Measurements from ENCODE around the gene TMC3. TPM values are rescaled to one million over a fixed set of nuclear protein-coding genes. Genes with fewer than 3 reads are reported as not detected.

Gene TMC3
- total and polyA plus RNA-seq, 2 of the 13 experiments (the other 11 are each of a cell fraction or from before 2014, with no cell fraction given), result not detected

GRCh38 chr15:81346611-81347010 lies 27.4 kb downstream of the TMC3 start:
- no peak for FAIRE-seq
- no TSS peak for BruUV-seq (replicated peaks)
- 43% methylated on average over 2 of the region's 2 CpGs for WGBS (ENCODE audit: low lambda C conversion rate)
- no peak for DNase-seq (ENCODE audit: low spot score)
- Histone ChIP-seq H2AFZ (ENCODE audit: low read length) (no peak overlapping the region), H3K27ac (ENCODE audit: extremely low read length, insufficient read depth, low read length) (no peak overlapping the region), H3K27me3 (ENCODE audit: control insufficient read depth in 1 of 2, insufficient read depth in 2 of 2, low read length in 2 of 2) (no peaks in the 10 kb centered on the region), H3K36me3 (replicated peaks in 1 of 2; ENCODE audit: control insufficient read depth in 1 of 2, insufficient read depth in 2 of 2, low read length in 2 of 2) (no peaks in the 10 kb centered on the region), H3K79me2 (ENCODE audit: insufficient read depth, low read length) (no peaks in the 10 kb centered on the region), H3K4me1 (ENCODE audit: insufficient read depth, low read length) (no peaks in the 10 kb centered on the region), H3K9ac (ENCODE audit: insufficient read depth, low read depth, low read length) (no peak overlapping the region), H3K9me3 (ENCODE audit: low read length) (no peaks in the 10 kb centered on the region), H3K4me3 (replicated peaks in 1 of 3; ENCODE audit: insufficient read depth in 1 of 3, low read depth in 2 of 3, low read length in 3 of 3) (no peak overlapping the region), H3K4me2 (ENCODE audit: low read depth, low read length) (no peak overlapping the region), H4K20me1 (ENCODE audit: insufficient read depth, low read length) (no peaks in the 10 kb centered on the region)
- intact Hi-C loops (cut with micrococcal nuclease; ENCODE audit: unreplicated experiment) (no loop called here), in situ Hi-C loops (cut with HindIII; ENCODE audit: extremely low pct_ligation_motif_present, low pct_unique_long_range_greater_than_20kb) (no loop called here)
- ChIA-PET CTCF (ENCODE audit: low intra/inter-chr PET ratio, low total read pairs) (no interaction called here), POLR2A (no interaction called here)
- no peak for ATAC-seq
- TF ChIP-seq HNRNPK (IDR thresholded peaks at IDR 0.05; ENCODE audit: low read depth, low read length, poor library complexity, severe bottlenecking), result no peak
- TF ChIP-seq TRIM24 (CRISPR knock-in tag; IDR thresholded peaks at IDR 0.05), result no peak
- no peak for TF ChIP-seq ZNF180 (CRISPR knock-in tag; IDR thresholded peaks at IDR 0.05; ENCODE audit: borderline replicate concordance, low read depth)
- TF ChIP-seq SIN3B (IDR thresholded peaks at IDR 0.05; ENCODE audit: low read length), result no peak
- TF ChIP-seq PHF21A (CRISPR knock-in tag; IDR thresholded peaks at IDR 0.05), result no peak
- TF ChIP-seq BCLAF1 (IDR thresholded peaks at IDR 0.05), result no peak
- TF ChIP-seq HDAC2 (CRISPR knock-in tag; IDR thresholded peaks at IDR 0.05), result no peak
- no peak for TF ChIP-seq STAT5B (CRISPR knock-in tag; IDR thresholded peaks at IDR 0.05)
- TF ChIP-seq ZNF660 (CRISPR knock-in tag; IDR thresholded peaks at IDR 0.05; ENCODE audit: borderline replicate concordance, low read depth), result no peak
- TF ChIP-seq FOXP1 (IDR thresholded peaks at IDR 0.05), result no peak
- TF ChIP-seq FOXP1 (CRISPR knock-in tag; IDR thresholded peaks at IDR 0.05), result no peak
- no peak for TF ChIP-seq SOX6 (IDR thresholded peaks at IDR 0.05)
- TF ChIP-seq SOX6 (CRISPR knock-in tag; IDR thresholded peaks at IDR 0.05), result no peak
- TF ChIP-seq ZNF740 (CRISPR knock-in tag; IDR thresholded peaks at IDR 0.05), result no peak
- no peak for TF ChIP-seq ARNT (IDR thresholded peaks at IDR 0.05)

Measured in HepG2 (cell line).